H9 (cell line): Measurements from ENCODE around the gene CLPTM1L. TPM values are rescaled to one million over a fixed set of nuclear protein-coding genes. Genes with fewer than 3 reads are reported as not detected.

Experiments used
- DNase-seq: peaks from one replicate; pipeline ENCODE4 v3.0.0-alpha.2; 2017
- H2AFZ ChIP-seq: one replicate; pipeline ENCODE4 v1.6.1; 2013; ENCODE audit warnings: mild to moderate bottlenecking, low read length, control low read depth, moderate library complexity
- H2AK5ac ChIP-seq: 2 replicates; pipeline ENCODE4 v1.6.1; 2013; ENCODE audit warnings: low read length, control low read depth, mixed read lengths; ENCODE audit not compliant: insufficient read length
- H2BK120ac ChIP-seq: one replicate; pipeline ENCODE4 v1.6.1; 2013; ENCODE audit warnings: low read depth, mild to moderate bottlenecking, low read length, control low read depth, inconsistent platforms; ENCODE audit not compliant: poor library complexity, severe bottlenecking
- H2BK12ac ChIP-seq: 2 replicates; pipeline ENCODE4 v1.6.1; 2013; ENCODE audit warnings: low read length, control low read depth, mixed read lengths, low read depth; ENCODE audit not compliant: insufficient read length
- H2BK15ac ChIP-seq: 2 replicates; pipeline ENCODE4 v1.6.1; 2013; ENCODE audit warnings: low read depth, low read length, control low read depth
- H2BK20ac ChIP-seq: one replicate; pipeline ENCODE4 v1.6.1; 2013; ENCODE audit warnings: low read depth, mild to moderate bottlenecking, low read length, control low read depth, inconsistent platforms; ENCODE audit not compliant: poor library complexity, severe bottlenecking
- H2BK5ac ChIP-seq: 2 replicates; pipeline ENCODE4 v1.6.1; 2013; ENCODE audit warnings: low read length, control low read depth, mixed read lengths; ENCODE audit not compliant: insufficient read length
- H3K14ac ChIP-seq: 2 replicates; pipeline ENCODE4 v1.6.1; 2013; ENCODE audit warnings: low read length, control low read depth; ENCODE audit not compliant: insufficient read depth
- H3K18ac ChIP-seq: 2 replicates; pipeline ENCODE4 v1.6.1; 2013; ENCODE audit warnings: low read depth, mild to moderate bottlenecking, mixed read lengths, low read length, control low read depth; ENCODE audit not compliant: insufficient read length
- H3K23ac ChIP-seq: 2 replicates; pipeline ENCODE4 v1.6.1; 2013; ENCODE audit warnings: low read length, control low read depth, mixed read lengths, low read depth; ENCODE audit not compliant: insufficient read length
- H3K23me2 ChIP-seq: 2 replicates; pipeline ENCODE4 v1.6.1; 2013; ENCODE audit warnings: low read depth, mild to moderate bottlenecking, mixed read lengths, low read length, control low read depth; ENCODE audit not compliant: insufficient read length, poor library complexity, severe bottlenecking
- H3K27ac ChIP-seq: 2 replicates; pipeline ENCODE4 v1.5.1; 2013; ENCODE audit warnings: low read length, control low read depth, mixed read lengths, low read depth; ENCODE audit not compliant: insufficient read length
- H3K27me3 ChIP-seq: 2 replicates; pipeline ENCODE4 v1.6.1; 2013; ENCODE audit warnings: low read length, control low read depth, inconsistent platforms; ENCODE audit not compliant: insufficient read depth
- H3K4ac ChIP-seq: 2 replicates; pipeline ENCODE4 v1.6.1; 2013; ENCODE audit warnings: low read depth, mild to moderate bottlenecking, control low read depth, inconsistent platforms, low read length, moderate library complexity
- H3K4me1 ChIP-seq: 2 replicates; pipeline ENCODE4 v1.6.1; 2013; ENCODE audit warnings: low read length, control low read depth, inconsistent platforms; ENCODE audit not compliant: insufficient read depth
- H3K4me2 ChIP-seq: 2 replicates; pipeline ENCODE4 v1.6.1; 2013; ENCODE audit warnings: low read length, control low read depth, mixed read lengths; ENCODE audit not compliant: insufficient read length, insufficient read depth
- H3K56ac ChIP-seq: 2 replicates; pipeline ENCODE4 v1.6.1; 2013; ENCODE audit warnings: low read depth, mild to moderate bottlenecking, mixed read lengths, low read length, control low read depth; ENCODE audit not compliant: insufficient read length
- H3K79me1 ChIP-seq: 2 replicates; pipeline ENCODE4 v1.6.1; 2013; ENCODE audit warnings: low read depth, mild to moderate bottlenecking, moderate library complexity, low read length, control low read depth, inconsistent platforms; ENCODE audit not compliant: insufficient read depth, poor library complexity, severe bottlenecking
- H3K79me2 ChIP-seq: 2 replicates; pipeline ENCODE4 v1.6.1; 2013; ENCODE audit warnings: low read length, control low read depth, inconsistent platforms; ENCODE audit not compliant: insufficient read depth
- H3K9ac ChIP-seq: 2 replicates; pipeline ENCODE4 v1.6.1; 2013; ENCODE audit warnings: low read length, control low read depth, mixed read lengths; ENCODE audit not compliant: insufficient read length; ENCODE audit errors: extremely low read depth
- H3K9me3 ChIP-seq: one replicate; pipeline ENCODE4 v1.6.1; 2013; ENCODE audit warnings: low read depth, low read length, inconsistent platforms; ENCODE audit not compliant: control insufficient read depth
- H3T11ph ChIP-seq: one replicate; pipeline ENCODE4 v1.6.1; 2013; ENCODE audit warnings: mild to moderate bottlenecking, low read length, control low read depth, inconsistent platforms
- H4K20me1 ChIP-seq: one replicate; pipeline ENCODE4 v1.6.1; 2013; ENCODE audit not compliant: control insufficient read depth, insufficient read length, insufficient read depth
- H4K5ac ChIP-seq: 2 replicates; pipeline ENCODE4 v1.6.1; 2013; ENCODE audit warnings: low read depth, mild to moderate bottlenecking, mixed read lengths, low read length, control low read depth; ENCODE audit not compliant: insufficient read length
- H4K8ac ChIP-seq: replicated peaks from 2 replicates; pipeline ENCODE4 v1.6.1; 2013; ENCODE audit warnings: low read length, control low read depth, mixed read lengths, low read depth; ENCODE audit not compliant: insufficient read length
- H4K91ac ChIP-seq: 2 replicates; pipeline ENCODE4 v1.6.1; 2013; ENCODE audit warnings: low read depth, mild to moderate bottlenecking, moderate library complexity, mixed read lengths, low read length, control low read depth; ENCODE audit not compliant: insufficient read length
- H3K27ac Mint-ChIP-seq, 3 experiments: 2 replicates in 2 of 3; 3 replicates in 1 of 3; pipeline ENCODE4 v1.8.0; 2020 to 2021; ENCODE audit warnings: mixed read lengths in 3 of 3, mild to moderate bottlenecking in 1 of 3, moderate library complexity in 1 of 3
- H3K27me3 Mint-ChIP-seq: 2 replicates; pipeline ENCODE4 v1.8.0; 2021; ENCODE audit warnings: low read depth, mild to moderate bottlenecking, moderate library complexity, mixed read lengths
- H3K36me3 Mint-ChIP-seq, 3 experiments: 2 replicates in 2 of 3; 3 replicates in 1 of 3; pipeline ENCODE4 v1.8.0; 2020 to 2021; ENCODE audit warnings: low read depth in 3 of 3, mixed read lengths in 3 of 3; ENCODE audit not compliant: insufficient read depth in 1 of 3
- H3K4me1 Mint-ChIP-seq, 2 experiments: 2 replicates each; pipeline ENCODE4 v1.8.0; 2020; ENCODE audit warnings: mixed read lengths in 2 of 2
- H3K4me3 Mint-ChIP-seq, 2 experiments: 2 replicates in 1 of 2; 3 replicates in 1 of 2; pipeline ENCODE4 v1.8.0; 2020 to 2021; ENCODE audit warnings: mild to moderate bottlenecking in 2 of 2, mixed read lengths in 2 of 2, moderate library complexity in 1 of 2
- H3K9me3 Mint-ChIP-seq, 2 experiments: 2 replicates in 1 of 2; 3 replicates in 1 of 2; pipeline ENCODE4 v1.8.0; 2020; ENCODE audit warnings: mild to moderate bottlenecking in 2 of 2, mixed read lengths in 2 of 2, moderate library complexity in 1 of 2
- WGBS: extraction: QIAGEN DNeasy Blood & Tissue Kit; methylation state at CpG from one replicate; pipeline ENCODE4 v1.1.7; 2013; ENCODE audit warnings: missing lambda C conversion rate, low lambda C conversion rate, mixed read lengths; ENCODE audit not compliant: insufficient read length; ENCODE audit errors: extremely low coverage; 5-methylcytosine and 5-hydroxymethylcytosine counted together
- total RNA-seq: library from RNA; stranded (reverse); gene quantifications from 2 replicates; pipeline ENCODE4 v1.2.1, GENCODE V29; 2021
- TF ChIP-seq, protein P1 (sequence below): fragments of 200-600 bp; sonication (generic); conservative IDR thresholded peaks from 3 replicates; pipeline ENCODE4 v1.8.0; 2021; ENCODE audit warnings: antibody characterized with exemption, mild to moderate bottlenecking

Gene CLPTM1L
- total RNA-seq, 1 experiment from 2014 or later: 108 TPM

DNA sequence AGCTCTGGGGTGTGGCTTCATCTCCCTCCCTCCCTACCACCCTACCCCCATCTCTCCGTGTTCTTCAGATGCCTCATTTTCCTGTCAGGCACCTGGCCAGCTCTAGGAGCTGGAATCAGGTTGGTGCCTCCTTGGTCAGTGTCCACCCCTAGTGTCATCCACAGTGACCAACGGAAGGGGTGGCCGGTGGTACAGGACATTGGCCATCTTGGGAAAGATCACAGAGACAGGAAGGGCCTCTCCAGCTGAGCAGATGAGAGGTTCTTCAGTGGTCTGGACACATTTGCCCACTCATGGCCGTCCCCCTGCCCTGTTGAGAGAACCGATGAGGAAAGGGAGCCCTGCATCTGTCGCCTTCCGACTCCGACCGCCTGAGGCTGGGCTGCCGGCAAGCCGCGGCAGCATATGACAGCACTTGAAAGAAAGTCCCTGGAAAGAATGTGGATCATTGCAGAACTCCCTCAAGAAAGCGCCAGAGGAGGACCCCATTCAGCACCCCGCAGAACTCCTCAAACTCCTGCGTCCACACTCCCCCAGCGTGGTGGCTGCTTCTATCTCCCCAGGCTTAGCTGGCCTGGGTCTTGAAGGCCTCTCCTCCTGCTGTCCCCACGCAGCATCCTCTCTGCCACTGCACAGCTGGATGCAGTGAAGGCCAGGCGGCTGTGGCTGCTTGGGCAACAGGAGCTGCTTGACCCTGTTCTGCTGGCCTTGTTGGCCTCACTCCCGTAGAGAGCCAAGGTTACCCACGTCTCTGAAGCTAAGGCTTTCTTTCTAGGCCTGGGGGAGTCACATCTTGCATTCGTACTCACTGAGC lies 1.9 kb upstream of the CLPTM1L start:
- H3K27ac ChIP-seq: no peak overlapping the region
- no peak overlapping the region for H3K23ac ChIP-seq
- no peak overlapping the region for H2AK5ac ChIP-seq
- peaks cover 7% of the 10 kb centered on the region; the same call in 1 of the 2 replicates for H3K79me2 ChIP-seq
- H3K4me3 Mint-ChIP-seq: peak overlapping the region; percentile 66 to 82; a peak in 4 of 5 replicates
- H3K79me1 ChIP-seq: peaks cover 5% of the 10 kb centered on the region
- no peak overlapping the region for H2AFZ ChIP-seq
- no peak overlapping the region for H3K14ac ChIP-seq
- no peaks in the 10 kb centered on the region for H4K20me1 ChIP-seq
- no peak overlapping the region for H2BK120ac ChIP-seq
- no peak for DNase-seq
- H3K36me3 Mint-ChIP-seq: peaks cover 9 to 19% (median 19%) of the 10 kb centered on the region in 3 experiments; a peak in 6 of 7 replicates
- H3K4me1 Mint-ChIP-seq: peaks cover 19 to 23% of the 10 kb centered on the region in 2 experiments
- no peak overlapping the region for H3K56ac ChIP-seq
- H3K27me3 ChIP-seq: no peaks in the 10 kb centered on the region
- no peak overlapping the region for H2BK12ac ChIP-seq
- H3K4me1 ChIP-seq: no peaks in the 10 kb centered on the region
- no peaks in the 10 kb centered on the region for H3K9me3 ChIP-seq
- no peak overlapping the region for H2BK15ac ChIP-seq
- no peak overlapping the region for H4K91ac ChIP-seq
- H3K4me2 ChIP-seq: no peak overlapping the region
- H3K9ac ChIP-seq: no peak overlapping the region
- TF ChIP-seq, protein P1, sequence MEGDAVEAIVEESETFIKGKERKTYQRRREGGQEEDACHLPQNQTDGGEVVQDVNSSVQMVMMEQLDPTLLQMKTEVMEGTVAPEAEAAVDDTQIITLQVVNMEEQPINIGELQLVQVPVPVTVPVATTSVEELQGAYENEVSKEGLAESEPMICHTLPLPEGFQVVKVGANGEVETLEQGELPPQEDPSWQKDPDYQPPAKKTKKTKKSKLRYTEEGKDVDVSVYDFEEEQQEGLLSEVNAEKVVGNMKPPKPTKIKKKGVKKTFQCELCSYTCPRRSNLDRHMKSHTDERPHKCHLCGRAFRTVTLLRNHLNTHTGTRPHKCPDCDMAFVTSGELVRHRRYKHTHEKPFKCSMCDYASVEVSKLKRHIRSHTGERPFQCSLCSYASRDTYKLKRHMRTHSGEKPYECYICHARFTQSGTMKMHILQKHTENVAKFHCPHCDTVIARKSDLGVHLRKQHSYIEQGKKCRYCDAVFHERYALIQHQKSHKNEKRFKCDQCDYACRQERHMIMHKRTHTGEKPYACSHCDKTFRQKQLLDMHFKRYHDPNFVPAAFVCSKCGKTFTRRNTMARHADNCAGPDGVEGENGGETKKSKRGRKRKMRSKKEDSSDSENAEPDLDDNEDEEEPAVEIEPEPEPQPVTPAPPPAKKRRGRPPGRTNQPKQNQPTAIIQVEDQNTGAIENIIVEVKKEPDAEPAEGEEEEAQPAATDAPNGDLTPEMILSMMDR: no peak
- no peak overlapping the region for H4K5ac ChIP-seq
- no peak overlapping the region for H2BK5ac ChIP-seq
- H3K27me3 Mint-ChIP-seq: no peaks in the 10 kb centered on the region; the same call in 1 of the 2 replicates
- no peak overlapping the region for H3K4ac ChIP-seq
- no peak overlapping the region for H2BK20ac ChIP-seq
- H3T11ph ChIP-seq: no peak overlapping the region
- no peak overlapping the region for H4K8ac ChIP-seq
- no peaks in the 10 kb centered on the region for H3K9me3 Mint-ChIP-seq
- H3K27ac Mint-ChIP-seq: no peak overlapping the region
- peaks cover 11% of the 10 kb centered on the region for H3K23me2 ChIP-seq
- WGBS: no CpG with 5 or more reads among the region's 21 CpGs
- no peak overlapping the region for H3K18ac ChIP-seq
